Measurements from ENCODE around the gene KAZN.

The KAZN gene

GRCh38 chr1:14748151-14748550, 149.7 kb downstream of the KAZN start:
- no peak for DNase-seq

GRCh38 chr1:14748977-14749376, 150.5 kb downstream of the KAZN start:
- no peak for DNase-seq

GRCh38 chr1:14750490-14750889, 152.0 kb downstream of the KAZN start:
- no peak for DNase-seq

GRCh38 chr1:14755518-14756252, 157.2 kb downstream of the KAZN start:
- DNase-seq = no peak

- DNase-seq = no peak
Measured at GRCh38 chr1:14756589-14757285, 158.3 kb downstream of the KAZN start.

GRCh38 chr1:14757286-14757625, 158.8 kb downstream of the KAZN start:
- DNase-seq = no peak

- DNase-seq = no peak
Measured at GRCh38 chr1:14759042-14759818, 160.7 kb downstream of the KAZN start.

- no peak for DNase-seq
Measured at GRCh38 chr1:14759843-14760242, 161.4 kb downstream of the KAZN start.

GRCh38 chr1:14760780-14761179, 162.3 kb downstream of the KAZN start:
- no peak for DNase-seq

GRCh38 chr1:14761291-14762153, 163.0 kb downstream of the KAZN start:
- no peak for DNase-seq

- no peak for DNase-seq
Measured at GRCh38 chr1:14763977-14764376, 165.5 kb downstream of the KAZN start.

GRCh38 chr1:14765773-14766172, 167.3 kb downstream of the KAZN start:
- DNase-seq = no peak

GRCh38 chr1:14767075-14767474, 168.6 kb downstream of the KAZN start:
- DNase-seq = no peak

- no peak for DNase-seq
Measured at GRCh38 chr1:14768582-14769304, 170.3 kb downstream of the KAZN start.

- no peak for DNase-seq
Measured at GRCh38 chr1:14769486-14770274, 171.2 kb downstream of the KAZN start.

- DNase-seq = no peak
Measured at GRCh38 chr1:14773396-14774025, 175.0 kb downstream of the KAZN start.

- no peak for DNase-seq
Measured at GRCh38 chr1:14774225-14774624, 175.7 kb downstream of the KAZN start.

GRCh38 chr1:14774988-14775387, 176.5 kb downstream of the KAZN start:
- no peak for DNase-seq

GRCh38 chr1:14775434-14775833, 176.9 kb downstream of the KAZN start:
- no peak for DNase-seq

Data from CD4-positive, alpha-beta T cell treated with Interleukin-4 for 1 hour (primary cell).